IMR-90 (cell line): ENCODE data around the gene USPL1. TPM values are rescaled to one million over a fixed set of nuclear protein-coding genes. Genes with fewer than 3 reads are reported as not detected.

Experiments
- ATAC-seq: fragments of 200-7000 bp; cut with Tn5 transposase; 2 replicates; pipeline ENCODE4 v1.9.1; 2020; ENCODE audit warnings: low read depth, mild to moderate bottlenecking, moderate library complexity
- BruUV-seq: library from RNA; stranded (reverse); fragments of 400-500 nt; replicated peaks from 2 replicates; lab custom pipeline; 2021; lab: Mats Ljungman, UMichigan
- CTCF ChIA-PET: fragments of 300-600 bp; formaldehyde crosslinking; extraction: SDS; loops from one replicate; lab custom pipeline; 2021; ENCODE audit warnings: antibody characterized with exemption; lab: Yijun Ruan, JAX
- POLR2A ChIA-PET: fragments of 300-600 bp; sonication (Branson Sonifier 250); formaldehyde crosslinking; loops from one replicate; lab custom pipeline; 2022; ENCODE audit warnings: antibody characterized with exemption; ENCODE audit not compliant: unreplicated experiment; lab: Charles Lee
- DNase-seq: peaks from one replicate; pipeline ENCODE4 v3.0.0; 2013
- H2AFZ ChIP-seq: replicated peaks from 2 replicates; pipeline ENCODE3; 2013; ENCODE audit warnings: low read length, mild to moderate bottlenecking; ENCODE audit not compliant: poor library complexity
- H2AK5ac ChIP-seq: 2 replicates; pipeline ENCODE4 v1.6.1; 2013; ENCODE audit warnings: low read depth, low read length, inconsistent platforms
- H2AK9ac ChIP-seq: replicated peaks from 2 replicates; pipeline ENCODE3; 2013; ENCODE audit warnings: mild to moderate bottlenecking, low read depth, low read length, moderate library complexity; ENCODE audit not compliant: poor library complexity
- H2BK120ac ChIP-seq: 2 replicates; pipeline ENCODE4 v1.6.1; 2013; ENCODE audit warnings: low read depth, low read length, inconsistent platforms
- H2BK15ac ChIP-seq: 3 replicates; pipeline ENCODE4 v1.6.1; 2013; ENCODE audit warnings: low read depth, low read length, inconsistent platforms
- H2BK20ac ChIP-seq: 2 replicates; pipeline ENCODE4 v1.6.1; 2013; ENCODE audit warnings: low read depth, mild to moderate bottlenecking, inconsistent platforms, low read length, moderate library complexity
- H2BK5ac ChIP-seq: 2 replicates; pipeline ENCODE4 v1.6.1; 2013; ENCODE audit warnings: mild to moderate bottlenecking, low read depth, low read length, inconsistent platforms; ENCODE audit not compliant: poor library complexity, severe bottlenecking
- H3K14ac ChIP-seq: replicated peaks from 2 replicates; pipeline ENCODE4 v1.6.1; 2013; ENCODE audit warnings: low read depth, low read length, inconsistent platforms
- H3K18ac ChIP-seq: 2 replicates; pipeline ENCODE4 v1.6.1; 2013; ENCODE audit warnings: low read depth, low read length, control low read depth
- H3K23ac ChIP-seq: 2 replicates; pipeline ENCODE4 v1.6.1; 2013; ENCODE audit warnings: low read depth, low read length, inconsistent platforms
- H3K27ac ChIP-seq: 2 replicates; pipeline ENCODE4 v1.5.1; 2013; ENCODE audit warnings: mild to moderate bottlenecking, control low read depth, low read length; ENCODE audit not compliant: insufficient read depth
- H3K27me3 ChIP-seq: 2 replicates; pipeline ENCODE4 v1.6.1; 2013; ENCODE audit warnings: low read length; ENCODE audit not compliant: control insufficient read depth, insufficient read depth
- H3K36me3 ChIP-seq: 2 replicates; pipeline ENCODE4 v1.6.1; 2013; ENCODE audit warnings: low read length, mixed read lengths; ENCODE audit not compliant: control insufficient read depth, insufficient read depth
- H3K4ac ChIP-seq: 2 replicates; pipeline ENCODE4 v1.6.1; 2013; ENCODE audit warnings: low read depth, low read length, inconsistent platforms
- H3K4me1 ChIP-seq: 2 replicates; pipeline ENCODE4 v1.6.1; 2013; ENCODE audit warnings: low read length, mixed read lengths; ENCODE audit not compliant: control insufficient read depth, insufficient read depth
- H3K4me2 ChIP-seq: 2 replicates; pipeline ENCODE4 v1.6.1; 2013; ENCODE audit warnings: low read depth, mild to moderate bottlenecking, control low read depth, low read length, moderate library complexity
- H3K4me3 ChIP-seq: 2 replicates; pipeline ENCODE4 v1.5.1; 2013; ENCODE audit warnings: low read depth, mild to moderate bottlenecking, control low read depth, low read length, moderate library complexity; ENCODE audit not compliant: insufficient read depth
- H3K56ac ChIP-seq: 2 replicates; pipeline ENCODE4 v1.6.1; 2013; ENCODE audit warnings: low read length, inconsistent platforms; ENCODE audit not compliant: insufficient read depth; ENCODE audit errors: extremely low read depth
- H3K79me1 ChIP-seq, 2 experiments: 2 replicates each; pipeline ENCODE4 v1.6.1; 2013; ENCODE audit warnings: low read length in 2 of 2, inconsistent platforms in 1 of 2, low read depth in 1 of 2
- H3K9ac ChIP-seq: 2 replicates; pipeline ENCODE4 v1.6.1; 2013; ENCODE audit warnings: low read depth, low read length, control low read depth
- H3K9me1 ChIP-seq: 2 replicates; pipeline ENCODE4 v1.6.1; 2013; ENCODE audit warnings: low read length, inconsistent platforms; ENCODE audit not compliant: insufficient read depth
- H3K9me3 ChIP-seq: 2 replicates; pipeline ENCODE4 v1.6.1; 2013; ENCODE audit warnings: low read length; ENCODE audit not compliant: control insufficient read depth, insufficient read depth
- H4K20me1 ChIP-seq: 2 replicates; pipeline ENCODE4 v1.6.1; 2013; ENCODE audit warnings: low read length, inconsistent platforms; ENCODE audit not compliant: insufficient read depth
- H4K5ac ChIP-seq: 2 replicates; pipeline ENCODE4 v1.6.1; 2013; ENCODE audit warnings: mild to moderate bottlenecking, low read depth, low read length, control low read depth
- H4K8ac ChIP-seq, 2 experiments: 2 replicates each; pipeline ENCODE4 v1.6.1; 2013; ENCODE audit warnings: low read depth in 2 of 2, low read length in 2 of 2, control low read depth in 1 of 2, inconsistent platforms in 1 of 2
- H4K91ac ChIP-seq: 2 replicates; pipeline ENCODE4 v1.6.1; 2013; ENCODE audit warnings: low read depth, low read length, inconsistent platforms; ENCODE audit not compliant: insufficient read depth
- BHLHE40 ChIP-seq: fragments of 150-350 bp; IDR thresholded peaks from 2 replicates; pipeline ENCODE4 v1.6.1; 2016; ENCODE audit warnings: mild to moderate bottlenecking, low read depth, low read length
- CEBPB ChIP-seq: IDR thresholded peaks from 2 replicates; pipeline ENCODE4 v1.6.1; 2012; ENCODE audit warnings: low read depth, low read length, improper control_type of control experiment
- CHD1 ChIP-seq: IDR thresholded peaks from 2 replicates; pipeline ENCODE4 v1.6.1; 2012; ENCODE audit warnings: low read depth, low read length, improper control_type of control experiment
- CTCF ChIP-seq: conservative IDR thresholded peaks from 2 replicates; pipeline ENCODE4 v1.5.1; 2012; ENCODE audit warnings: mild to moderate bottlenecking, low read depth, low read length, improper control_type of control experiment
- ELK1 ChIP-seq: fragments of 150-350 bp; IDR thresholded peaks from 2 replicates; pipeline ENCODE4 v1.6.1; 2016; ENCODE audit warnings: low read depth, mild to moderate bottlenecking, low read length, moderate library complexity, borderline replicate concordance
- FOS ChIP-seq: fragments of 150-350 bp; IDR thresholded peaks from 2 replicates; pipeline ENCODE4 v1.6.1; 2016; ENCODE audit warnings: low read depth, low read length
- MAFK ChIP-seq: IDR thresholded peaks from 2 replicates; pipeline ENCODE4 v1.6.1; 2012; ENCODE audit warnings: low read depth, low read length, improper control_type of control experiment
- MAZ ChIP-seq: IDR thresholded peaks from 2 replicates; pipeline ENCODE4 v1.6.1; 2012; ENCODE audit warnings: low read depth, mild to moderate bottlenecking, low read length, improper control_type of control experiment, moderate library complexity, borderline replicate concordance
- MXI1 ChIP-seq: IDR thresholded peaks from 2 replicates; pipeline ENCODE4 v1.6.1; 2012; ENCODE audit warnings: low read depth, mild to moderate bottlenecking, low read length, moderate library complexity, borderline replicate concordance
- NFE2L2 ChIP-seq: fragments of 150-350 bp; IDR thresholded peaks from 2 replicates; pipeline ENCODE4 v1.6.1; 2016; ENCODE audit warnings: low read depth, mild to moderate bottlenecking, low read length
- POLR2A ChIP-seq: IDR thresholded peaks from 2 replicates; pipeline ENCODE4 v1.6.1; 2012; ENCODE audit warnings: mild to moderate bottlenecking, low read depth, low read length
- RAD21 ChIP-seq: IDR thresholded peaks from 2 replicates; pipeline ENCODE4 v1.6.1; 2012; ENCODE audit warnings: low read length, improper control_type of control experiment
- RCOR1 ChIP-seq: IDR thresholded peaks from 2 replicates; pipeline ENCODE4 v1.6.1; 2012; ENCODE audit warnings: mild to moderate bottlenecking, low read length, improper control_type of control experiment; ENCODE audit not compliant: insufficient replicate concordance
- RFX5 ChIP-seq: IDR thresholded peaks from 2 replicates; pipeline ENCODE4 v1.8.0; 2012; ENCODE audit warnings: low read depth, mild to moderate bottlenecking, low read length, moderate library complexity
- SMC3 ChIP-seq: fragments of 150-350 bp; IDR thresholded peaks from 2 replicates; pipeline ENCODE4 v1.6.1; 2016; ENCODE audit warnings: low read depth, mild to moderate bottlenecking, antibody characterized with exemption, low read length, moderate library complexity
- USF2 ChIP-seq: fragments of 150-350 bp; IDR thresholded peaks from 2 replicates; pipeline ENCODE4 v1.6.1; 2017; ENCODE audit warnings: mild to moderate bottlenecking, antibody characterized with exemption, low read length, low read depth
- WGBS, 2 experiments: methylation state at CpG; one replicate each; pipeline versions ENCODE4 v1.1.5 to v1.1.7; 2013; ENCODE audit warnings: missing lambda C conversion rate in 2 of 2; ENCODE audit not compliant: insufficient read length in 1 of 2; ENCODE audit errors: extremely low coverage in 2 of 2; 5-methylcytosine and 5-hydroxymethylcytosine counted together
- dilution Hi-C: fragments of 300-500 bp; cut with HindIII; formaldehyde crosslinking; loops from one replicate; pipeline ENCODE4 v1.14.3; 2018; ENCODE audit warnings: low sequenced_read_pairs; ENCODE audit not compliant: unreplicated experiment
- in situ Hi-C: fragments of 300-500 bp; cut with MboI; formaldehyde crosslinking; loops from 3 replicates; pipeline ENCODE4 v1.14.3; 2019; ENCODE audit warnings: low sequenced_read_pairs, inconsistent platforms, mixed read lengths
- intact Hi-C: fragments of 100-400 bp; cut with micrococcal nuclease; formaldehyde crosslinking; loops from 2 replicates; pipeline ENCODE4 v1.10.0; 2022
- polyA plus RNA-seq, 3 experiments: library from polyadenylated mRNA; depleted of rRNA; stranded (reverse); fragments of >200 nt; gene quantifications; 2 replicates each; pipeline ENCODE4 v1.2.3, GENCODE V29; 2012; ENCODE audit warnings: low replicate concordance in 1 of 3
- total RNA-seq: library from RNA; depleted of rRNA; stranded (reverse); fragments of >200 nt; gene quantifications from 2 replicates; pipeline ENCODE4 v1.2.3, GENCODE V29; 2012

Gene USPL1
- total and polyA plus RNA-seq, 2 of the 4 experiments (the other 2 are of a cell fraction): 12.1 to 15.4 TPM

- H3K27ac ChIP-seq: no peak overlapping the region
- CTCF ChIA-PET: interaction anchor here (0.6 kb wide), 1 partner anchor 351 kb away, joined by 3 read pairs; no protein-coding TSS in a partner anchor
These were observed 17.1 kb downstream of the USPL1 start for GRCh38 chr13:30634838-30635237.

More at GRCh38 chr13:30634838-30635237, 17.1 kb downstream of the USPL1 start:
- Histone ChIP-seq H3K27me3 (no peaks in the 10 kb centered on the region), H4K8ac (no peak overlapping the region), H3K23ac (no peak overlapping the region), H4K91ac (no peak overlapping the region), H3K56ac (no peak overlapping the region), H4K20me1 (peaks cover 26% of the 10 kb centered on the region), H2BK15ac (no peak overlapping the region), H2AFZ (no peak overlapping the region), H3K18ac (no peak overlapping the region), H3K79me1 (peaks cover 28 to 46% of the 10 kb centered on the region in 2 experiments), H3K36me3 (peaks cover 26% of the 10 kb centered on the region), H3K9ac (no peak overlapping the region), H3K9me3 (no peaks in the 10 kb centered on the region), H2AK9ac (no peak overlapping the region), H3K9me1 (peaks cover 8% of the 10 kb centered on the region; the same call in 1 of the 2 replicates), H3K4ac (no peak overlapping the region), H2BK20ac (no peak overlapping the region), H3K4me2 (no peak overlapping the region), H2BK5ac (no peak overlapping the region), H2BK120ac (no peak overlapping the region), H3K4me3 (no peak overlapping the region), H3K4me1 (no peaks in the 10 kb centered on the region; the same call in 1 of the 2 replicates), H4K5ac (no peak overlapping the region), H2AK5ac (no peak overlapping the region), H3K14ac (no peak overlapping the region)
- BruUV-seq: no TSS peak
- DNase-seq: no peak
- dilution Hi-C loops: no loop called here
- in situ Hi-C loops: loop anchor here (25.0 kb wide), 1 partner anchor 402 kb away; no protein-coding TSS in a partner anchor
- intact Hi-C loops: no loop called here
- TF ChIP-seq CEBPB: no peak
- TF ChIP-seq BHLHE40: no peak
- TF ChIP-seq USF2: no peak
- no peak for TF ChIP-seq MAZ
- no peak for TF ChIP-seq CHD1
- TF ChIP-seq FOS: no peak
- TF ChIP-seq POLR2A: no peak
- TF ChIP-seq RAD21: no peak
- TF ChIP-seq RCOR1: no peak
- no peak for TF ChIP-seq MXI1
- no peak for TF ChIP-seq MAFK
- TF ChIP-seq NFE2L2: no peak
- TF ChIP-seq ELK1: no peak
- TF ChIP-seq SMC3: no peak
- no peak for TF ChIP-seq RFX5
- no peak for TF ChIP-seq CTCF
- no peak for ATAC-seq
- WGBS, 2 experiments: no CpG with 5 or more reads among the region's 3 CpGs
- POLR2A ChIA-PET: no interaction called here
